H1 (cell line): ENCODE results near the gene RGS9. TPM values are rescaled to one million over a fixed set of nuclear protein-coding genes. Genes with fewer than 3 reads are reported as not detected.

Experiments
- CTCF ChIA-PET: fragments of 300-600 bp; sonication (Branson Sonifier 250); formaldehyde crosslinking; loops from one replicate; lab custom pipeline; 2021; ENCODE audit not compliant: partially characterized antibody; lab: Charles Lee
- POLR2A ChIA-PET: fragments of 300-600 bp; sonication (Branson Sonifier 250); formaldehyde crosslinking; loops from one replicate; lab custom pipeline; 2021; ENCODE audit warnings: inconsistent platforms; ENCODE audit not compliant: partially characterized antibody; lab: Charles Lee
- DNase-seq, 2 experiments: peaks; one replicate each; pipeline versions ENCODE4 v3.0.0 to v3.0.0-alpha.2; 2010 to 2022; ENCODE audit warnings: low spot score in 2 of 2, low read depth in 1 of 2, mixed read lengths in 1 of 2
- FAIRE-seq: peaks from 2 replicates; lab custom pipeline; 2011; peaks lifted over from hg19 to GRCh38; lab: Jason Lieb, UNC
- H2AFZ ChIP-seq: 2 replicates; pipeline ENCODE4 v1.8.1; 2012; ENCODE audit warnings: low read length, inconsistent platforms
- H2AK5ac ChIP-seq: 2 replicates; pipeline ENCODE4 v1.6.1; 2013; ENCODE audit warnings: low read depth, low read length
- H2BK120ac ChIP-seq: replicated peaks from 2 replicates; pipeline ENCODE3; 2013; ENCODE audit warnings: low read depth, low read length, inconsistent platforms
- H2BK12ac ChIP-seq: 2 replicates; pipeline ENCODE4 v1.6.1; 2013; ENCODE audit warnings: low read depth, low read length
- H2BK15ac ChIP-seq: 2 replicates; pipeline ENCODE4 v1.6.1; 2013; ENCODE audit warnings: low read length
- H2BK20ac ChIP-seq: 2 replicates; pipeline ENCODE4 v1.6.1; 2013; ENCODE audit warnings: low read length
- H2BK5ac ChIP-seq: 2 replicates; pipeline ENCODE4 v1.6.1; 2013; ENCODE audit warnings: low read depth, low read length
- H3K14ac ChIP-seq: 2 replicates; pipeline ENCODE4 v1.6.1; 2013; ENCODE audit warnings: inconsistent platforms; ENCODE audit not compliant: insufficient read length
- H3K18ac ChIP-seq: 2 replicates; pipeline ENCODE4 v1.6.1; 2013; ENCODE audit warnings: low read length; ENCODE audit errors: extremely low read depth
- H3K23ac ChIP-seq: 2 replicates; pipeline ENCODE4 v1.6.1; 2013; ENCODE audit warnings: inconsistent platforms; ENCODE audit not compliant: insufficient read length
- H3K23me2 ChIP-seq: 2 replicates; pipeline ENCODE4 v1.6.1; 2013; ENCODE audit warnings: low read depth, low read length
- H3K27ac ChIP-seq: 2 replicates; pipeline ENCODE4 v1.6.1; 2011; ENCODE audit warnings: low read depth, low read length, inconsistent platforms
- H3K27me3 ChIP-seq, 4 experiments: replicated peaks in 1 of 4; 1 replicate in 1 of 4; 2 replicates in 3 of 4; pipeline versions ENCODE4 v1.6.1 to v1.8.1; 2011 to 2013; ENCODE audit warnings: low read length in 3 of 4, mild to moderate bottlenecking in 3 of 4, inconsistent platforms in 2 of 4, mixed read lengths in 2 of 4, moderate library complexity in 1 of 4; ENCODE audit not compliant: control insufficient read depth in 3 of 4, insufficient read depth in 3 of 4; ENCODE audit errors: extremely low read depth in 1 of 4
- H3K36me3 ChIP-seq, 4 experiments: 2 replicates each; pipeline versions ENCODE4 v1.6.1 to v1.8.1; 2011 to 2013; ENCODE audit warnings: mild to moderate bottlenecking in 4 of 4, low read length in 3 of 4, moderate library complexity in 2 of 4, control low read depth in 1 of 4, inconsistent platforms in 1 of 4; ENCODE audit not compliant: insufficient read depth in 4 of 4, control insufficient read depth in 2 of 4
- H3K4ac ChIP-seq: replicated peaks from 2 replicates; pipeline ENCODE3; 2013; ENCODE audit warnings: low read length, low read depth, mixed read lengths, inconsistent platforms; ENCODE audit not compliant: insufficient read length
- H3K4me1 ChIP-seq, 4 experiments: replicated peaks in 1 of 4; 1 replicate in 1 of 4; 2 replicates in 3 of 4; pipeline versions ENCODE4 v1.6.1 to v1.8.1; 2011 to 2013; ENCODE audit warnings: low read length in 3 of 4, inconsistent platforms in 2 of 4, mixed read lengths in 1 of 4; ENCODE audit not compliant: insufficient read depth in 4 of 4, control insufficient read depth in 3 of 4
- H3K4me2 ChIP-seq, 2 experiments: 2 replicates each; pipeline versions ENCODE4 v1.6.1 to v1.8.1; 2011 to 2013; ENCODE audit warnings: low read depth in 2 of 2, low read length in 2 of 2, control low read depth in 1 of 2, inconsistent platforms in 1 of 2, mild to moderate bottlenecking in 1 of 2; ENCODE audit not compliant: insufficient read depth in 1 of 2
- H3K4me3 ChIP-seq, 4 experiments: fragments of 200-600, 300-600 bp in 1 of 4; sonication (generic), shearing (Covaris generic), sonication (Bioruptor Twin) in 1 of 4; 2 replicates each; pipeline versions ENCODE4 v1.5.1 to v1.8.1; 2011 to 2016; ENCODE audit warnings: low read length in 4 of 4, low read depth in 3 of 4, control low read depth in 2 of 4, inconsistent platforms in 2 of 4, mild to moderate bottlenecking in 2 of 4, mixed read lengths in 1 of 4, moderate library complexity in 1 of 4; ENCODE audit not compliant: insufficient read depth in 2 of 4; ENCODE audit errors: extremely low read depth in 1 of 4
- H3K56ac ChIP-seq: replicated peaks from 2 replicates; pipeline ENCODE3; 2013; ENCODE audit warnings: low read depth, mild to moderate bottlenecking, mixed read lengths, low read length, inconsistent platforms; ENCODE audit not compliant: insufficient read length
- H3K79me1 ChIP-seq: 2 replicates; pipeline ENCODE4 v1.6.1; 2013; ENCODE audit warnings: low read depth, low read length, control low read depth
- H3K79me2 ChIP-seq, 2 experiments: 2 replicates each; pipeline versions ENCODE4 v1.6.1 to v1.8.1; 2012 to 2013; ENCODE audit warnings: low read length in 2 of 2, mild to moderate bottlenecking in 2 of 2, inconsistent platforms in 1 of 2; ENCODE audit not compliant: insufficient read depth in 2 of 2, control insufficient read depth in 1 of 2
- H3K9ac ChIP-seq, 4 experiments: replicated peaks in 1 of 4; 1 replicate in 1 of 4; 2 replicates in 3 of 4; pipeline versions ENCODE4 v1.6.1 to v1.8.1; 2011 to 2013; ENCODE audit warnings: low read depth in 3 of 4, low read length in 3 of 4, control low read depth in 2 of 4, mild to moderate bottlenecking in 2 of 4, moderate library complexity in 2 of 4, inconsistent platforms in 1 of 4; ENCODE audit errors: extremely low read depth in 1 of 4
- H3K9me3 ChIP-seq, 2 experiments: 2 replicates each; pipeline versions ENCODE4 v1.6.1 to v1.8.1; 2012 to 2013; ENCODE audit warnings: mild to moderate bottlenecking in 2 of 2, moderate library complexity in 2 of 2, control low read depth in 1 of 2, inconsistent platforms in 1 of 2, low read depth in 1 of 2, low read length in 1 of 2, mixed read lengths in 1 of 2; ENCODE audit not compliant: insufficient read depth in 2 of 2
- H4K20me1 ChIP-seq, 2 experiments: replicated peaks in 1 of 2; 2 replicates each; pipeline versions ENCODE3 to v1.8.1; 2011 to 2013; ENCODE audit warnings: inconsistent platforms in 2 of 2, low read length in 2 of 2, mild to moderate bottlenecking in 1 of 2; ENCODE audit not compliant: insufficient read depth in 2 of 2, control insufficient read depth in 1 of 2
- H4K5ac ChIP-seq: 2 replicates; pipeline ENCODE4 v1.6.1; 2013; ENCODE audit warnings: low read length, low read depth, mixed read lengths, inconsistent platforms; ENCODE audit not compliant: insufficient read length
- H4K8ac ChIP-seq: 2 replicates; pipeline ENCODE4 v1.8.0; 2013; ENCODE audit warnings: mild to moderate bottlenecking, moderate library complexity, low read length, inconsistent platforms; ENCODE audit not compliant: insufficient read depth; ENCODE audit errors: extremely low read depth
- H4K91ac ChIP-seq: replicated peaks from 2 replicates; pipeline ENCODE3; 2013; ENCODE audit warnings: low read length, mixed read lengths, inconsistent platforms; ENCODE audit not compliant: insufficient read length
- BACH1 ChIP-seq: IDR thresholded peaks from 2 replicates; pipeline ENCODE4 v1.6.1; 2012; ENCODE audit warnings: low read length, improper control_type of control experiment
- BCL11A ChIP-seq, 2 experiments: IDR thresholded peaks; one replicate each; pipeline ENCODE4 v1.6.1; 2011; ENCODE audit warnings: low read depth in 2 of 2, low read length in 2 of 2, mild to moderate bottlenecking in 2 of 2
- CHD1 ChIP-seq: IDR thresholded peaks from 2 replicates; pipeline ENCODE4 v1.6.1; 2012; ENCODE audit warnings: low read depth, low read length, improper control_type of control experiment
- GABPA ChIP-seq: IDR thresholded peaks from 2 replicates; pipeline ENCODE4 v1.6.1; 2011; ENCODE audit warnings: mild to moderate bottlenecking, low read length, moderate library complexity, borderline replicate concordance; ENCODE audit not compliant: insufficient read depth
- HDAC6 ChIP-seq: IDR thresholded peaks from one replicate; pipeline ENCODE4 v1.7.1; 2012; ENCODE audit warnings: low read depth, mild to moderate bottlenecking, inconsistent platforms, low read length, moderate library complexity
- RAD21 ChIP-seq, 2 experiments: IDR thresholded peaks in 1 of 2; conservative IDR thresholded peaks in 1 of 2; 2 replicates each; pipeline ENCODE4 v1.6.1; 2011; ENCODE audit warnings: low read depth in 2 of 2, low read length in 2 of 2, improper control_type of control experiment in 1 of 2, inconsistent platforms in 1 of 2, mild to moderate bottlenecking in 1 of 2, moderate library complexity in 1 of 2
- RBBP5 ChIP-seq: IDR thresholded peaks from 2 replicates; pipeline ENCODE4 v1.7.1; 2012; ENCODE audit warnings: low read depth, mild to moderate bottlenecking, inconsistent platforms, low read length, moderate library complexity, borderline replicate concordance
- RNF2 ChIP-seq: fragments of 200-900, 300-1000 bp; sonication (generic); IDR thresholded peaks from 2 replicates; pipeline ENCODE4 v1.7.1; 2016; ENCODE audit warnings: borderline replicate concordance, low read depth, mild to moderate bottlenecking, antibody characterized with exemption, low read length; ENCODE audit not compliant: poor library complexity, severe bottlenecking; ENCODE audit errors: missing control alignments
- SP4 ChIP-seq: IDR thresholded peaks from 2 replicates; pipeline ENCODE4 v1.6.1; 2012; ENCODE audit warnings: low read length, inconsistent platforms
- SUZ12 ChIP-seq: fragments of 200-600 bp; sonication (generic); IDR thresholded peaks from 2 replicates; pipeline ENCODE4 v1.6.1; 2012; ENCODE audit warnings: mild to moderate bottlenecking, inconsistent platforms, low read length, moderate library complexity, mixed read lengths
- TBP ChIP-seq: IDR thresholded peaks from 2 replicates; pipeline ENCODE4 v1.6.1; 2011; ENCODE audit warnings: low read depth, low read length, improper control_type of control experiment
- USF2 ChIP-seq: IDR thresholded peaks from 2 replicates; pipeline ENCODE4 v1.6.1; 2011; ENCODE audit warnings: low read length, improper control_type of control experiment
- YY1 ChIP-seq: IDR thresholded peaks from 2 replicates; pipeline ENCODE4 v1.6.1; 2011; ENCODE audit warnings: low read depth, mild to moderate bottlenecking, low read length
- WGBS, 2 experiments: shearing (Covaris generic) in 1 of 2; methylation state at CpG; one replicate each; pipeline versions ENCODE4 v1.1.6 to v1.1.7; 2013 to 2015; ENCODE audit warnings: low lambda C conversion rate in 2 of 2, mixed read lengths in 2 of 2, inconsistent platforms in 1 of 2, low coverage in 1 of 2, missing lambda C conversion rate in 1 of 2; ENCODE audit not compliant: insufficient replicate concordance in 2 of 2, insufficient coverage in 1 of 2, insufficient read length in 1 of 2; ENCODE audit errors: extremely low coverage in 1 of 2, missing lambda C conversion rate in 1 of 2; 5-methylcytosine and 5-hydroxymethylcytosine counted together
- polyA plus RNA-seq, 7 experiments: library from polyadenylated mRNA; depleted of rRNA in 3 of 7; stranded (reverse) in 5 of 7; unstranded in 2 of 7; fragments of >200 nt in 5 of 7; fragments of 200-250 nt in 2 of 7; gene quantifications; 1 replicate in 5 of 7; 2 replicates in 1 of 7; 4 replicates in 1 of 7; pipeline versions ENCODE4 v1.2.1 to v1.2.3, GENCODE V29; 2011 to 2013; ENCODE audit warnings: missing spikeins in 2 of 7, mixed read lengths in 2 of 7
- total RNA-seq: library from RNA; stranded (reverse); fragmentation: NEBNext Ultra II Directional; extraction: Animal tissue kit (Norgen Biotek cat#: 25700); gene quantifications from 2 replicates; pipeline ENCODE4 v1.2.1, GENCODE V29; 2021

Gene RGS9
- total and polyA plus RNA-seq, 2 of the 8 experiments (the other 6 are each of a cell fraction or from before 2014, with no cell fraction given) = 8.9 to 20.5 TPM

GRCh38 chr17:65155622-65156021 lies 18.5 kb downstream of the RGS9 start:
- H3K4me2 ChIP-seq = no peak overlapping the region
- no peak overlapping the region for H4K8ac ChIP-seq
- no peak overlapping the region for H3K18ac ChIP-seq
- H4K5ac ChIP-seq = no peak overlapping the region
- FAIRE-seq = no peak
- WGBS, 2 experiments = 74% methylated on average over 2 of the region's 2 CpGs; no CpG with 5 or more reads in 1 of the 2 experiments
- no peaks in the 10 kb centered on the region for H3K27me3 ChIP-seq
- H3K79me2 ChIP-seq = no peaks in the 10 kb centered on the region
- CTCF ChIA-PET = interaction anchor here (0.5 to 1.2 kb wide), 4 partner anchors 8 to 92 kb away, joined by 3 to 4 read pairs (median 3); no protein-coding TSS in a partner anchor
- H3K4me1 ChIP-seq = peaks cover 0 to 6% (median under 1%) of the 10 kb centered on the region in 4 experiments; a peak in 2 of 7 replicates
- no peaks in the 10 kb centered on the region for H3K9me3 ChIP-seq
- H2BK5ac ChIP-seq = no peak overlapping the region
- no peak overlapping the region for H3K4me3 ChIP-seq
- H3K27ac ChIP-seq = no peak overlapping the region
- H3K79me1 ChIP-seq = no peaks in the 10 kb centered on the region
- H3K36me3 ChIP-seq = no peaks in the 10 kb centered on the region
- no peak overlapping the region for H2BK120ac ChIP-seq
- no peak overlapping the region for H2BK12ac ChIP-seq
- DNase-seq = no peak
- H4K20me1 ChIP-seq = no peaks in the 10 kb centered on the region
- no peaks in the 10 kb centered on the region for H3K23me2 ChIP-seq
- POLR2A ChIA-PET = interaction anchor here (0.7 to 2.0 kb wide), 3 partner anchors 28 to 81 kb away, joined by 3 to 6 read pairs (median 4); no protein-coding TSS in a partner anchor
- no peak overlapping the region for H2AK5ac ChIP-seq
- H2AFZ ChIP-seq = no peak overlapping the region
- H2BK20ac ChIP-seq = no peak overlapping the region
- H2BK15ac ChIP-seq = no peak overlapping the region
- no peak overlapping the region for H3K4ac ChIP-seq
- no peak overlapping the region for H3K9ac ChIP-seq
- no peak overlapping the region for H4K91ac ChIP-seq
- H3K56ac ChIP-seq = no peak overlapping the region
- no peak overlapping the region for H3K23ac ChIP-seq
- no peak overlapping the region for H3K14ac ChIP-seq
- TF ChIP-seq CHD1 = no peak
- no peak for TF ChIP-seq SP4
- no peak for TF ChIP-seq TBP
- TF ChIP-seq SUZ12 = no peak
- no peak for TF ChIP-seq YY1
- no peak for TF ChIP-seq GABPA
- TF ChIP-seq RAD21 (IDR thresholded peaks at IDR 0.05 in 1 of 2, conservative IDR thresholded peaks at IDR 0.05 in 1 of 2; ENCODE audit: low read depth in 2 of 2, low read length in 2 of 2) = no peak
- no peak for TF ChIP-seq BCL11A (IDR thresholded peaks at IDR 0.05; ENCODE audit: low read depth in 2 of 2, low read length in 2 of 2)
- TF ChIP-seq RBBP5 = no peak
- no peak for TF ChIP-seq HDAC6
- no peak for TF ChIP-seq BACH1
- TF ChIP-seq RNF2 = no peak
- no peak for TF ChIP-seq USF2
